Measurements from ENCODE around the gene USP24.

Gene USP24

DNA sequence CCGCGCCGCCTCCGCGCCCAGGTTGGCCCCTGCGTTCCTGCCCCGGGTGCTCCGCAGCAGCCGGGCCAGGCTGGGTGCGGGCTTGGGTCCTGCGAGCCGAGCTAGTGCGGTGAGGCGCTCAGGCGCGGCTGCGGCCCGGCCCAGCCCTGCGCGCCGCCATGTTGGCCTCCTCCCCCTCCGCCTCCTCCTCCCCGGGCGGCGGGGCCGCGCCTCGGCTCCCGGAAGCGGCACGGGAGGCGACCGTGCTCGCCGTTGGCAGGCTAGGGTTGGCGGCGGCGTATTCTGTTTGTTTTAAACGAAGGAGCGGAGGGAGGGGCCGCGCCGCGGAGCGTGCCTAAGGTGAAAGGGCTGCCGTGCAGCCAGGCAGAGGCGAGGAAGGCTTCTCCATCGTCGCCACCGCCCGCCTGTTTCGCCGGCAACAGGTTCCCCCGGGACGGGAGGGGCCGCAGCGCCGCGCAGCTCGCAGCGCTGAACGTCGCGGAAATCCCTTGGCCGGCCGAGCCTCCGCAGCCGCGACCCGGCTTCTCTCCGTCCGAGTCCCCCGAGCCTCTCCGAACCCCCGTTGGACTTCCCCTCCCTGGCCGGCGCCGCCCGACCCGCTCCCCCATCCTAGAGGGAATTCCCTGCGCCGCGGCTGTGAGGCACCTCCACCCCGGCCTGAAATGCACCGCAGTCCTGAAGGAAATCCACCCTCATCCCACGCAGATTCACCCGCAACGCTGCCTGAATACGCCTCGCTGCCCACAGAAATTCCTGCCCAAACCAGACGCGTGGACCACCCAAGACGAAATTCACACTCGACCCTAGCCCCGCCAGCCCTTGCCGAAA is at the start of gene USP24:
Gene USP24, minus strand, starts transcription at position 171 of the 828 bp plus-strand sequence. CDS start 251 bp downstream, outside the sequence.
- DNase-seq (ENCODE audit: low spot score) = peak; percentile 78

GRCh38 chr1:55262822-55263221 is 47.7 kb upstream of the USP24 start:
- no peak for DNase-seq (ENCODE audit: low spot score)

GRCh38 chr1:55259911-55260609 is 44.9 kb upstream of the USP24 start:
- DNase-seq (ENCODE audit: low spot score) = no peak

GRCh38 chr1:55257958-55258357 is 42.8 kb upstream of the USP24 start:
- no peak for DNase-seq (ENCODE audit: low spot score)

- DNase-seq (ENCODE audit: low spot score) = no peak
Measured at GRCh38 chr1:55255901-55256300, 40.7 kb upstream of the USP24 start.

DNA sequence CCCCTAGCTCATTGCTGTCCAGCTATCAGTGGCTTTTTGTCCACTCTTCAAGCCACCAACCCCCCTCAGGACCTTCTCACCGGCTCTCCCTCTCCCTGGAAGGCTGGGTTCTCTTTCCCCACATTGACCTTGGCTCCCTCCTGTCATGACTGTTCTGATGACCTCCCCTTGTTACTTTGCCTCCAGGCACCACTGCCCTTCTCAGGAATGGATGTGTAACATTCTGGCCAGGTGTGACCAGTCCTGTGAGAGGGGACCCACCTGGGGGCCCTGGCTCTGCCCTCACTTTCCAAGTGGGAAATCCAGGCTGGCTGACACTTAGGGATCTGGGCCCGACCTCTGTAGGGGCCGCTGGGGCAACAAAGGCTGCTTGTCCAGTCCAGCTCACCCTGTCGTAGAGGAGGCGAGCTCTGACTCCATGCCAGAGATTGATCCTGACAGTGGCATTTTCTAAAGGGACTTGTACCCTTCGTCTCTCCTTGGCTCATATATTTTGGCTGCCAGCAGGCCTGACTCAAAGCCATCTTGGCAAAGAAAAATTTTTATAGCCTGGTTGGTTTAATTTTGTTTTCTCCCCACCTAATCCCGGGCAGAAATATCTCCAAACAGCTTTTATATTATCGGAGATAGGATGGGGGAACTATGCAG is 37.9 kb upstream of the USP24 start:
- DNase-seq (ENCODE audit: low spot score) = no peak

GRCh38 chr1:55250399-55251075 is 35.4 kb upstream of the USP24 start:
- DNase-seq (ENCODE audit: low spot score) = no peak

DNA sequence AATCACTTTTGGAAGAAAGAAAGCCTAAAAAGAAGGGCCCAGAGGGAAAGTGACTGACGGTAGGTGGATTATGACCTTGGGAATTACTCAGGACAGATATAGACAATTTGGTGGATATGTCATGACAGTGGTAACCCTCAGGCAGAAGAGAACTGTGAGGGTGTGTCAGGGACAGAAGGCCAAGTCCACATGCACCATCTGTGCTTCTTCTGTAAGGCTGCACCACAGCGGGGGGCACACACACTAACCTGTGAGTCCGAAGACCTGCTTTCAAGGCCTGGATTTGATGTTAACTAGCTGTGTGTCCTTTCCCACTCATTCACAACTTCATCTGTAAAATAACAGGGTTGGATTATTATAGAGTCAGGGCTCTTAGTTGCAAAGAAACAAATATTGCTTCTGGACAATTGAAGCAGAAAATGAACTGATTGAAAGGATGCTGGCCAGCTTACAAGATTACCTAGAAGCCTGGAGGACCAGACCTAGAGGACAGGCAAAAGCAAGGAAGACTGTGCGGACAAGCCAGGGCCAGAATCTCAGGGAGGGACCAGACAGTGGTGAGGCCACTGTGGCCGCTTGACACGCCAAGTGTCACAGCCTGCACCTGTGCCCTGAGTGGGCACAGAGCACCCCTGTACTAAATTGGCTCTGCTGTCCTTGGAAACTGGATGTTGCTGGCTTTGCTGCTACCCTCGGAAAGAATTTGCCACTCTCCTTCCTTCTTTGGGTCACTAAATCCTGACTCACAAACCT is 34.7 kb upstream of the USP24 start:
- no peak for DNase-seq (ENCODE audit: low spot score)

DNA sequence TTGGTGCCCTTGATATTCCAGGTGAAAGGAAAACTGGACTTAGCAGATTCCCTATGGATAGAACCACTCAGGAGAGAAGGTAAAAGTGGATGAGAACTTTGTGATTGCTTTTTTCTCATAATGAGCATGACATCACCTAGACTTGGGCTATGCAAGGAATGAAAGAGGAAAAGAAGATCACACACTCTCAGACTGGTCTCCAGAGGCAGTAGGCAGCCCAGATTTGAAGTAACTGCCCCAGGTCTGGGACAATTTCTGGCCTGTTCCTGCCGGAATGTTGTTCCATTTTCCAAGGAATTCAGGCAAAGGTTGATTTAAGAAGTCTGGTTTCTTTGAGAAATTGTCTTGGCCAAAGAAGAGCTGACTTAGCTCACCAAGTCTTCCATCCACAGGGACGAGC is 31.7 kb upstream of the USP24 start:
- no peak for DNase-seq (ENCODE audit: low spot score)

- no peak for DNase-seq (ENCODE audit: low spot score)
Measured at GRCh38 chr1:55246331-55246730, 31.2 kb upstream of the USP24 start.

DNA sequence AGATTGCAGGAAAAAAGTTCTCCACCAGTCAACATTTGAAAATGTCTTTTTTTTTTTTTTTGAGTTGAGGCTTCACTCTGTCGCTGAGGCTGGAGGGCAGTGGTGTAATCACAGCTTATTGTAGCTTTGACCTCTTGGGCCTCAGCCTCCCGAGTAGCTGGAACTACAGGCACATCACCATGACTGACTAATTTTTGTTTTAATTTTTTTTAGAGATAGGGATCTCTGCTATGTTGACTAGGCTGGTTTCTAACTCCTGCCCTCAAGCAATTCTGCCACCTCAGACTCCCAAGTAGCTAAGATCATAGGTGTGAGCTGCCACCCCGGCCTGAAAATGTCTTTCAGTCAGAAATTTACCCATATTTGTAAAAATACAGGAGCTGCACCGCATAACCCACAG is 30.6 kb upstream of the USP24 start:
- DNase-seq (ENCODE audit: low spot score) = no peak

DNA sequence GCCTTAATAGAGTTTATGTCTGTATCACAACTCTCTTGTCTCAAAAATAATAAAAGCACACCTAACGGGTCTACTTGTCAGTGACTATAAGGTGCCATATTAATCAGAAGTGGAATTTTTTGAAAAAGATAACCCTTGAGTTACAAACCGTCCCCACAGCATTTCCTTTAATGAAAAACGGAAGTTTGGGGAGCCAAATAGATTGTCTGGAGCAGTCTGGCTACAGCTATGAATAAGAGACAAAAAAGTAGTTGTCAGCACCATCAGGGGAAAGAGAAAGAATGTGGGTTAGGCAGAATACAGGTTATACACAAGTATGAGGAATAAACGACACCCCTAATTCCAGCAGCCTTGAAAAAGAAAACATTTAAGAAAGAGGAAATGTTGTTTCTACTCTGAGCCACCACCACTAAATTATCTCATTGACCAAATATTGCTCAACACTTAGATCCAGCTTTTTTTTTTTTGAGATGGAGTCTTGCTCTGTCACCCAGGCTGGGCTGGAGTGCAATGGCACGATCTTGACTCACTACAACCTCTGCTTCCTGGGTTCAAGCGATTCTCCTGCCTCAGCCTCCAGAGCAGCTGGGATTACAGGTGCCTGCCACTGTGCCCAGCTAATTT is 29.4 kb upstream of the USP24 start:
- peak; percentile 16 for DNase-seq (ENCODE audit: low spot score)

GRCh38 chr1:55243655-55244054 is 28.5 kb upstream of the USP24 start:
- no peak for DNase-seq (ENCODE audit: low spot score)

GRCh38 chr1:55239548-55239947 is 24.4 kb upstream of the USP24 start:
- DNase-seq (ENCODE audit: low spot score) = no peak

DNA sequence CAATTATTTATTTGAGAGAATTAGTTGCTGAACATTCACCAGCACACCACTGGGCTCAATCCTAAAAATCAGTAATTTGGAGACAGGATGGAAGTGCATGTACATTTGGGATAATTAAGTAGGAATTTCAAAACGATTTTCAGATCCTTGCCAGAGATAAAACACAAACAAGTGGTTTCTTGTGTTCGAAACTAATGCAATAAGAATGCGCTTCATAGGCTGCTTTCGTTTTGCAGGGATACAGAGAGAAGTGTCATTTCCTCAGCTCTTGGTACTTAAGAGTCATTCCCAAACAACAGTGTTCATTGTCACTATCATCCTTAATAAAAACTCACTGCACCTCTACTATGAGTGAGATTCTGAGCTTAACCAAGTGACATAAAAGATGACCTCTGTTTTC is 20.6 kb upstream of the USP24 start:
- DNase-seq (ENCODE audit: low spot score) = no peak

- no peak for DNase-seq (ENCODE audit: low spot score)
Measured at GRCh38 chr1:55234016-55234415, 18.9 kb upstream of the USP24 start.

DNA sequence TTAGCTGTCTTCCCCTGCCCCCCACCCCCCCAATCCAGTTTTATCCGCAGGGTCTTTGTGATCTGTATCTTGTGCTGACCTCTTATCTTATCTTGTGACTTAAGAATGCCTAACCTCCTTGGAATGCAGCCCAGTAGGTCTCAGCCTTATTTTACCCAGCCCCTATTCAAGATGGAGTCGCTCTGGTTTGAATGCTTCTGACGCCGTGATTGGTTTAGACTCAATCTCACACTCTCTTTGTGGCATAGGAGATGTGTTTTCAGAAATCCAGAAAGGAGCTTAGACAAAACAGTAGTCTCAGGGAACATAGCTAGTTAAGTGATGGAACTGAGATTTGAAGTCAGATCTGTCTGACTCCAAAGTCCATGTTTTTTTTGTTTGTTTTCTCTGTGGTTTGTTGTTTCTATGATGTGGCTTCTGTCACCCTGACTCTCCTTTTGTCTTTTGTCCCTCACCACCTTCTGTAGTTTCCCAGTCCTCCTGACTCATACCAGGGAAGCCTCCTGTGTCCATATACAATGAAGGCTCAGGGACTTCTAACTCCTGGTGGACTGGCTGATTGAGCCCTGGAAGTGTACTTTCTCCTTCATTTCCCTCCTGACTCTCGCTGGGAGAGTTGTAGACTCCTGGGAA is 18.1 kb upstream of the USP24 start:
- no peak for DNase-seq (ENCODE audit: low spot score)

DNA sequence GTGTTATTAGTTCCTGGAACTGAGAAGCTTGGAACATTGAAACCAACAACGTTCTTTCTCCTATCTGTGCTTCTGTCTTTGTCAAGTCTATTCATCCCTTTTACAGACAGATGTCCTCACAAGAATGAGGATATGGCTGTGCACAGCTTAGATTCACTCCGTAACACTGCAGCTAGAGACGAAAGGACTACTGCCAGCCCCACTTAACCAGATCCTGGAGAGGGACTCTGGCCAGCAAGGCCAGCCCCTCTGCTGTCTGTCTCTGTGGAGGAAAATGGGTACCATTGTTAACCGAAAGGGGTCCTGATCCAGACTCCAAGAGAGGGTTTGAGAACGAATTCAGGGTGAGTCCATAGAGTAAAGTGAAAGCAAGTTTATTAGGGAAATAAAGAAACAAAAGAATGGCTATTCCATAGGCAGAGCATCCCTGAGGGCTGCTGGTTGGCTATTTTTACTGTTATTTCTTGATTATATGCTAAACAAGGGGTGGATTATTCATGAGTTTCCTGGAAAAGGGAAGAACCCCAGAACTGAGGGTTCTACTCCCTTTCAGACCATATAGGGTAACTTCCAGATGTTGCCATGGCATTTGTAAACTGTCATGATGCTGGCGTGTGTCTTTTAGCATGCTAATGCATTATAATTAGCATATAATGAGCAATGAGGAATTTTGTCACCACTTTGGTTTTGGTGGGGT is 17.4 kb upstream of the USP24 start:
- DNase-seq (ENCODE audit: low spot score) = peak; percentile 27

DNA sequence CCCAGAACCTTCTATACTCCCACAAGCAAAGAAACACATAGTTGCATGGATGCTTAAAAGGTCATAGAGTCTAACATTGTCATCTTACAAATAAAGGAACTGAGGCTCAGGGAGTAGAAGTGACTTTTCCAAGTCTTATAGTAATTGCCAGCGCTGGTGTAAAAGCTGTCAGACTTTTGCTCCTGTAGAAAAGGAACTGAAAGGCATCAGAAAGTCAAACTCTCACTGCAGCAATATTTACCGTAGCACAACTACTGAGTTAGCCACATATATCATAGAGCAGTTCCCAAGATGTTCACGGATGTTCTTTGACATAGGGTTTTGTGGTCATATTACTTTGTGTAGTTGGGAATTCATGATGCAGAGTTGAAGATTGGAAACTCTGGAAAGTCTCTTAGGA is 16.6 kb upstream of the USP24 start:
- no peak for DNase-seq (ENCODE audit: low spot score)

GRCh38 chr1:55230659-55231058 is 15.5 kb upstream of the USP24 start:
- no peak for DNase-seq (ENCODE audit: low spot score)
